Endometrial microvascular endothelial cells (primary cell): ENCODE results near the gene FBXL13. TPM values are rescaled to one million over a fixed set of nuclear protein-coding genes. Genes with fewer than 3 reads are reported as not detected.
"Not testable (repeated sequence)": the region's sequence is repeated elsewhere in the genome, so short reads cannot be mapped to it uniquely, and the experiment has no call there.

Experiments used
- in situ Hi-C: cut with HindIII; loops from 2 replicates; pipeline ENCODE4 v1.10.0; 2017; ENCODE audit warnings: low sequenced_read_pairs, low pct_unique_long_range_greater_than_20kb; ENCODE audit errors: inconsistent ontology term
- total RNA-seq: library from RNA; depleted of rRNA; stranded (reverse); fragments of >200 nt; gene quantifications from one replicate; pipeline ENCODE4 v1.2.3, GENCODE V29; 2015; ENCODE audit errors: inconsistent ontology term

Gene FBXL13
- total RNA-seq, 1 donor from 2014 or later, result 3.4 TPM

GRCh38 chr7:102918845-102919244, 155.8 kb downstream of the FBXL13 start:
- in situ Hi-C loops, result no loop called here

DNA sequence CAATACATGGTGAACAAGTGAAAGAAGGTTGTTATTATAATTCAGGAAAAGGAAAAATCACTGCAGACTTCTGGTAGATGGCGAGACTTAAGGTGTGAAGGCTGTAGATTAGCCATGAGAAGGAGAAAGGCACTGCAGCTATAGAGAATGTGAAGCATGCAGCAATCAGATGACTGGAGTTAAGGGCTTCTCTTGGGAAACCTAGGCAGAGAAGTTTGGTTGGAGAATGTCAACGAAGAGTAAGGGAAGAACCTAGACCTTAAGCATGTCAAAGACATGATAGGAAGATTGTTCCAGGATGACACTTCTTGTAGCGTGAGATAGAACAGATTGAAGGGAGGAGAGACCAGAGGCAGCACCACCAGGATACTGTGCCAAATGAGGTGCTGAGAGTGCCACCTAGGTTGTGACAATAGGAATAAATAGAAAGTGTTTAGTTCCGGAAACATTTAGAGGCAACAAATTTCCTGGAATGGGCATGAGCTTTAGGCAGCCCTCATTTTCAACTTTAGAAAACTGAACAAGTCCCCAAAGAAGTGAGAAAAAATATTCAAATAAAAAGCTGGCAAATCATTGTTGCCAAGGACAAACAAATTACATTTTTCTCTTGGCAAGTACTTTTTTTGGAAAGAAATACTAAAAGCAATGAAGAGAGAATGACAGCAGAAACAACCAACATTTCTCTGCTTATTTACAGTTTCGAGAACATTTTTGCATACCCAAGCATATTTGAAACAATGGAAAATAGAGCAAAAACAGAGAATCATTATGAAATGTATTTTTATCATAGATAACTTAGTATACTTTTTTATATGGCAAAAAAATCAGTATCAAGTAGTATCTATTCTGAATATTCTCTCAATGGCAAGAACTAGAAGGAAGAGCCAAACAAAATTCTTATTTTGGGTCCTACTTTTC, 156.9 kb downstream of the FBXL13 start:
- in situ Hi-C loops, result no loop called here

- in situ Hi-C loops, result no loop called here
Observed at GRCh38 chr7:102916881-102917280, 157.7 kb downstream of the FBXL13 start.

DNA sequence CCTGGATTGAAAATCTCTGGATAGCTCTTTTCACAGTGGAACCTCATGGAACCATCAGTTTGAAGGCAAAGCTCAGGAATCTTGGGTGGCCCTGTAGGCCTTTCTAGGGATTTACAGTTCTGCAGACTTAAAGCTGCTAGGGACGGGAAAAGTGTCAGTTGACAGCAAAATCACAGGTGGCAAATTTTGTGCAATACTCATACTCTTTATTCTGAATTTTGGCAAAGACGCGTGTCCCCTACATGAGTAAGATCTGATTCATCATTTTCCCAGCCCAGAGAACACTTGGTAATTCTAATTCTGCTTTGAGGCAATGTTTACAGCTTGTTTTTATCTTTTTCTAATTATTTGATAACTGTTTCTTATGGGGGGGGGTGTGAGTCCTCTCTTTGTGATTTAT, 158.2 kb downstream of the FBXL13 start:
- in situ Hi-C loops, result no loop called here

- in situ Hi-C loops, result no loop called here
Observed at GRCh38 chr7:102914585-102914984, 160.0 kb downstream of the FBXL13 start.

DNA sequence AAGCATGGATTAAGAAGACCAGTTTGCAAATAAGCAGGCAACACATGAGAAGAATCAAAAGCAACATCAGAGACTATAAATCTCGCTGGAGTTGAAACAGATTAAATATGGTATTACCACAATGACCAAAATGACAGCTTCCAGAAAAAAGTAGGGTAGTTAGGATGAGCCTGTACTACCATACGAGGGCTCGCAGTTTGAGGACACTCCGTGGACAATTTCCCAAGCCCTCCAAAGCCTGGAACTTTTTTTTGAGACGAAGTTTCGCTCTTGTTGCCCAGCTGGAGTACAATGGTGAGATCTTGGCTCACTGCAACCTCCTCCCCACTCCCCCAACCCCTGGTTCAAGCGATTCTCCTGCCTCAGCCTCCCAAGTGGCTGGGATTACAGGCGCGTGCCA, 160.8 kb downstream of the FBXL13 start:
- in situ Hi-C loops, result no loop called here

- in situ Hi-C loops, result no loop called here
Observed at GRCh38 chr7:102912742-102913141, 161.9 kb downstream of the FBXL13 start, which contains the start of gene LRRC17. LRRC17 (plus strand) TSS chr7:102913000; CDS start chr7:102933914, 20,914 bp downstream.

- in situ Hi-C loops, result no loop called here
Observed at GRCh38 chr7:102908676-102909075, 165.9 kb downstream of the FBXL13 start.

GRCh38 chr7:102903576-102903975, 171.0 kb downstream of the FBXL13 start:
- in situ Hi-C loops, result not testable (repeated sequence)

DNA sequence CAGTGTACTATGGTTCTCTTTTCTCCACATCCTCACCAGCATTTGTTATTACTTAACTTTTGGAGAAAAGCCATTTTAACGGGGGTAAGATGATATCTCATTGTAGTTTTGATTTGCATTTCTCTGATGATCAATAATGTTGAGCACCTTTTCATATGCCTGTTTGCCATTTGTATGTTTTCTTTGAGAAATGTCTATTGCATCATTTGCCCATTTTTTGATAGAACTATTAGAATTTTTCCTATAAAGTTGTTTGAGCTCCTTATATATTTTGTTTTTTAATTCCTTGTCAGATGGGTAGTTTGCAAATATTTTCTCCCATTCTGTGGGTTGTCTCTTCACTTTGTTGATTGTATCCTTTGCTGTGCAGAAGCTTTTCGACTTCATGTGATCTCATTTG, 172.5 kb downstream of the FBXL13 start:
- in situ Hi-C loops, result not testable (repeated sequence)

DNA sequence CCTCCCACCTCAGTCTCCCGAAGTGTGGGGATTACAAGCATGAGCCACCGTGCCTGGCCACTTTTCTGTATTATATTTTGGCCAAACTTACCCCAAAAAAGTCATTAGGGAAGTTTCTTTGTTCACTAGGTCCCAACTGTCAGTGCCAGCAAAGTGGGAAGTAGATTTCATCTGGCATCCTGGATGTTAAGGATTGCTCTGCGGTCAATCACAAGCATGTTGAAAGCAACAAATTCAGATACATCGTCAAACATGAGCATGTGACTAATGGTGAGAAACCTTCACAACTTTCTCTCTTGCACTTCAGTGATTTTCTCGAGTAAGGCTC, 176.1 kb downstream of the FBXL13 start:
- in situ Hi-C loops, result no loop called here

DNA sequence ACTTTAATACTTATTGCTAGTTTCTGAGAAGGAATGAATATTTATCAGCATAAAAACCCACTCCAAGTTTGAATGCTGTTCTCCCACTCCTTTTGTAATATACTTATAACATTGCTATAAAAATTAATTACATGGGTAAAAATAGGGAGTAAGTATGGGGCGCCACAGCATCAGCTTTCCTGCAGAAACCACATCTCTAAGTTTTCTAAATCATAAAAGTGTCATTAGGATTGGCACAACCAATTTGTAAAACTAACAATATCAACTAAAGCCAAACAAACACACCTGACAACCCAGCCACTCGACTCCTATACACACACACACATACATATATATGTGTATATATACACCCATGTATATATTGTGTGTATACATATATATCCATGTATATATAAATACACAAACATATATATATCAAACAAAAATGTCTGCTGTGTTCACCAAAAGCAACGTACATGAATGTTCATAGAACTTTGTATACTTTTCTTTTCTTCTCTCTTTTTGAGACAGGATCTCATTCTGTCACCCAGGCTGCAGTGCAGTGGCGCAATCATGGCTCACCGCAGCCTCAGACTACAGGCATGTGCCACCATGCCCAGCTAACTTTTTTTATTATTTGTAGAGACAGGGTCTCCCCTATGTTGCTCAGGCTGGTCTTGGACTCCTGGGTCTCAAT, 176.6 kb downstream of the FBXL13 start:
- in situ Hi-C loops, result no loop called here

GRCh38 chr7:102897211-102897631, 177.4 kb downstream of the FBXL13 start:
- in situ Hi-C loops, result no loop called here

- in situ Hi-C loops, result no loop called here
Observed at GRCh38 chr7:102896585-102896984, 178.0 kb downstream of the FBXL13 start.

GRCh38 chr7:102895602-102896001, 179.0 kb downstream of the FBXL13 start:
- in situ Hi-C loops, result no loop called here

DNA sequence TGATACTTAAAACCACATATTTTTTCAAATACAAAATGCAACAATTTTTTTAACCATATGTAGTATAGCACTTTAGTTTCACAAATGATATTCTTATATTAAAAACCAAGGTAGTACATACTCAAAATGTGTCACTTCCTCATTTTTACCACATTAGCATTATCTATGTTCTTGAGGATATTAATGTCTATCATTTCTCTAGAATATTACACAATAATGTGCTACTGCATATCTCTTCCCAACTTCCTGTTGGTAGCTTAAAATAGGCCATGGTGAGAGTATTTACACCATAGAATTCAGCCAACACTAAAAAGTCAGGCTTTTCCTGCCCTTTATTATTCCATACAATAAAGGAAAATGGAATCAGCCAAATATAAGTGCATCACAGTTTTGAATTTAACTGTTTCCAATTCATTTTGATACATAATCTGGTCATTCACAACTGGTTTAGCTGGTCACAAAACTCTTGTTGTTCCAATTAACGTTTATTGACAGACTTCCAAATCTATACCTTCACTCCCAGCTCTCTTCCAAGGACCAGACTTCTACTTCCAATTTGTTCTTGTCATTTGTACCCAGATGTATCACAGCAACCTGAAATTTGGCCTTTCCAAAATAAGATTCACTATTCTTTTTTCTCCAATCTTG, 181.8 kb downstream of the FBXL13 start:
- in situ Hi-C loops, result no loop called here

GRCh38 chr7:102891693-102892261, 182.8 kb downstream of the FBXL13 start:
- in situ Hi-C loops, result no loop called here

DNA sequence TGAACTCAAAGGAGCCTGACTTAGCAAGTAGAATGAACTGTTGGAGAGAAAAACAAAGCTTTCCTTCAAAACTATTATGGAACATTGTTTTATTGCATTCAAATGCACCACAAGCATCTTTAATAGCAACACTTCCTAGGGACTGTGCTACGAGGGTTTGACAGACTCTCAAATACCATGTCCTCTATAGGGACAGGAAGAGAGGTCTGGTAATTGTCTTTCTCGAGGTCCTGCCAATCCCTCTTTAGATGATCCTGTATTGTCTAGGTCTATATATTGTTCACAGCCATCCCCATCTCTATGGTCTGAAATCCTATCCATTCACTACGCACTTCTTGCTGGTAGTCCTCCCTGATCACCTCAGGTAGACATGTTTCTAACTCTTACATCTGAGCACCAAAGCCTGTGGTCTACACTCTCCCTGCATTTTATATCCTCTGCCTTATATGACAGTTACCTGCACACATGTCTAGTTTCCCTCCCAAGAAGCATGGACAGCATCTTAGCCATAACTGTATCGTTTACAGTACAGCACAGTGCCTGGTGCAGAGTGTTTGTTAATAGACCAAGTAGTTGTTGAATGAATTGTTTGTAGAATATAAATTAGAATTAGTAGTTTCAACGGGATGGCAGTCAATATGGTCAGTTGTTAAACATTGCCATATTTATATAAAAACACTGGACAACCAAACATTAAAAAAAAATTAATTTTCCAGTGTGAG, 183.5 kb downstream of the FBXL13 start:
- in situ Hi-C loops, result no loop called here
